HG03025 (cell line): ENCODE data around the gene CEP170B.
"Not testable (repeated sequence)": the region's sequence is repeated elsewhere in the genome, so short reads cannot be mapped to it uniquely, and the experiment has no call there.

ENCODE experiments used
- ATAC-seq: cut with Tn5 transposase; IDR thresholded peaks from one replicate; pipeline ENCODE4 v1.9.1; 2021; ENCODE audit warnings: mild to moderate bottlenecking, moderate library complexity; ENCODE audit not compliant: unreplicated experiment, low FRiP score

The CEP170B gene

DNA sequence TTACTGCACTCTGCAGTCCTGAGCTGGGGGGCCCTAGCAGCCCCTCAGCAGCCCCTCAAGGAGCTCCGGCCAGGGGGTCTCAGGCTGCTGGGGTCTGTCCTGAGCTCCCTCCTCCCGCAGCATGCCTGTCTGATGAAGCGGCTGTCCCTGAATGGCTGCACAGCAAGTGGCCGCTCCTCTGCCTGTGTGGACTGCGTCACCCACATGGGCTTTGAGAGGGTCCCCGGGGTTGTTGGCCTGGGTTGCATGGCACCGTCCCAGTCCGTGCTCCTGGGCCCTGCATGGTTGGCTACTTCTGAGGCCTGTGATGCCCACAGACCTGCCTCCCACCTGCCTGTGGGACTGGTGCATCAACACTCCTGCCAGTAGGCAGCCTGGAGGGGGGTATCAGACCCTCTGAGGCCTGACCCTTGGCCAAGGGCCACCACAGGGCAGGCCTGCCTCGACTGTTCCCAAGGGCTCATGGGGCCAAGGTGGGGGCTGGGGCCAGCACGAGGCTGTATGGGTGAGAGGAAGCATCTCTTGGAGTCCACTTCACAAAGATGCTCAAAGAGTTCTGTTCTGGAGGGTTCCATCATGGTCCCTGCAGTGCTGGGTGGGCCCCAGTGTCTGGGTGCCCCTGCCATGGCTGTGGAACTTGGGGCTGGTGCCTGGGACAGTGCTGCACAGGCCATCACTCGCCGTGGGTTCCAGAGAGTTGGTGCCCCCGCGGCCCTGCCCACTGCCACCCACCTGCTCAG, 12.2 kb downstream of the CEP170B start:
- no peak for ATAC-seq

DNA sequence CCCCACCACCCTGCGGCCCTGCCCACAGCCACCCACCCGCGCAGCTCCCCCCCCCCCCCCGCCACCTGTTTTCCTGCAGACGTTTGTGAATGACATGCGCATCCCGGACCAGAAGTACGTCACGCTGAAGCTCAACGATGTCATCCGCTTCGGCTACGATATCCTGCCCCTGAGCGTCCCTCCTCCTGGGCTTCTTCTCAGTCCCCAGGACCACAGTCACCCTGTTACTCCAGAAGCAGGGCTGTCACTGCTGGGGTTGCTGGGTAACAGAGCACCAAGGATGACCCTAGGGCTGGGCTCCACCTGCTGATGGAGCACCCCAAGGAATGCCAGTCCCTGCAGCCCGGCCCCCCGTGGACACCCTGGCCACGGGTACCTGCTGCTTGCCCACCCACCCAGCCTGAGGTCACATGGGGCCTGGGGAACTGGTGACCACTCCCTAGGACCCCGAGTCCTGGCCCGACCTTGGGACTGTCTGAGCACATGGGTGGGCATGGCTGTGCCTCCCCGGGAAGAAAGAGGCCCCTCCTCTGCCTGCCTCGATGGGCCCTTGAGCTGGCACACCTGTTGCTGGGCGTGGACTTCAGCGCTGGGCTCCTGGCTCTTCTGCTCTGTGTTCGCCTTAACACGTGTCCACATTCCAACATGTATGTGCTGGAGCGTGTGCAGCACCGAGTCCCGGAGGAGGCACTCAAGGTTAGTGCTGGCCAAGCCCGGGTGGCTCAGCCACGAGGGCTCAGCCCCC, 12.9 kb downstream of the CEP170B start:
- no peak for ATAC-seq

DNA sequence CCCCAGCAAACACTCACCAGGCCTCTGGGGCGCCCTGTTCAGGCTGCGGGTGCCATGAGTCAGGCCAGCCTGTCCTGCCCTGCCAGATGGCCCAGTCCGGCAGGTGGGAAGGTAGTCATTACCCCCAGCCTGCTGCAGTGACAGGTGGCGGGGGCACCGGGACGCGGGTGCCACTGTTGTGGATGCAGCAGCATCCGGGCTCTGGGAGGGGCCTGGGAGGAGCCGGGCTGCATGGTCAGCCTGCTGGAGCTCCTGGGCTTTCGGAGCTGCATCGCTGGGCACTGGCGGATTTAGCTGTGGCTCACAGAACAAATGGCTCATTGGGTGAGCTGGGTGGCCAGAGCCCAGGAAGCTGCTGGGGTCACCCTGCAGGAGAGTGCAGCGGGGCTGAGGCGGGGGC, 13.5 kb downstream of the CEP170B start:
- no peak for ATAC-seq

DNA sequence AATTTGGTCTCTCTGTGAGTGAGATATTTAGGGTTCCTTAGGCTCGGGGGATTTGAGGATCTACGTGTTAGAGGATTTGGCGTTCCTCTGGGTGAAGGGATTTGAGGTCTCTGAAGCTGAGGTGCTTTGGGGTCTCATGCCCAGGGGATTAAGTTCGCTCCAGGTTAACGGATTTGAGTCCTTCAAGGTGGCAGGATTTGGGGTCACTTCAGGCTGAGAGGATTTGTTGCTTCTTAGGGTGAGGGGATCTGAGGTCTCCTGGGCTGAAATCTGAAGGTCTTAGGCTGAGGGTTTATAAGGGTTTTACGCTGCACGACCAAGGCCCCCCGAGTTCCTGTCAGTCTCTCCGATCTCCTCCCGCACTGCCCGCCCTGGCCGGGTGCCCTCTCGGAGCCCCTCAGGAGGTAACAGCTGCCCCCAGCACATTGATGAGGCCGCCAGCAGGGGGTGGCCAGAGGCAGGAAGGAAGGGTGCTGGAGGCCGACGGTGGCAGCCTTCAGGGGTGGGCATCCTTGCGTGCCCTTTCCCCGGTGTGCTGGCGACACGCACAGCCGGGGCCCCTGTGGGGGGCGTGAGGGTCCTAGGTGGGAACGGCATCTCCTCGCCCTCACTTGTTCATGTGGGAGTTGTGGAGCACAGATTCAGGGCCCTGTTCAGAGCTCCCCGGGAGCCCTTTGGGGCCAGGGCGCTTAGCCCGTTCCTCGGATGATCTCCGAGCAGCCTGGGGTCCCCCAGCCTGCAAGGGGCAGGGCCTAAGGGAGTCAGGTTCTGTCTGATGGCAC, 14.3 kb downstream of the CEP170B start:
- ATAC-seq, result no peak

DNA sequence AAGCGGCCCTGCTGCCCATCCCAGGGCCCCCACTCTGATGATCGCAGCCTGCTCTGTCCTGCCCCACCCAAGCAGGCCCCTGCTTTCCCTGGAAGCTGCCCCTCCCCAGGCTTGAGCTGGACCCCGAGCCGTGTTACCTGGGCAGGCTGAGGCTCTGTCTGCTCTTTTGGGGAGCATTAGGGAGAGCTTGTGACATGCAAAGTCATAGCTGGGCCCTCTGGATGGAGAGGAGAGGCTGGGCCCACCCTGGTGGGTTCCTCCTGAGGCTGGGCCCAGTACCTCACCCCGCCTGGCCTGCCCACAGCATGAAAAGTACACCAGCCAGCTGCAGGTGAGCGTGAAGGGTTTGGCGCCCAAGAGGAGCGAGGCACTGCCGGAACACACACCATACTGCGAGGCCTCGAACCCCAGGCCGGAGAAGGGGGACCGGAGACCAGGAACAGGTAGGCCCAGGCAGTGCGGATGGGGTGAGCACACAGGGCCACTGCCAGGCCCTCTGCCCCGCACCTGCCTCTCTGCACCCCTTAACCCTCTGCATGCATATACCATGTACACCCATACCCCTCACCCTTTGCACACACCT, 15.0 kb downstream of the CEP170B start:
- ATAC-seq, result no peak

DNA sequence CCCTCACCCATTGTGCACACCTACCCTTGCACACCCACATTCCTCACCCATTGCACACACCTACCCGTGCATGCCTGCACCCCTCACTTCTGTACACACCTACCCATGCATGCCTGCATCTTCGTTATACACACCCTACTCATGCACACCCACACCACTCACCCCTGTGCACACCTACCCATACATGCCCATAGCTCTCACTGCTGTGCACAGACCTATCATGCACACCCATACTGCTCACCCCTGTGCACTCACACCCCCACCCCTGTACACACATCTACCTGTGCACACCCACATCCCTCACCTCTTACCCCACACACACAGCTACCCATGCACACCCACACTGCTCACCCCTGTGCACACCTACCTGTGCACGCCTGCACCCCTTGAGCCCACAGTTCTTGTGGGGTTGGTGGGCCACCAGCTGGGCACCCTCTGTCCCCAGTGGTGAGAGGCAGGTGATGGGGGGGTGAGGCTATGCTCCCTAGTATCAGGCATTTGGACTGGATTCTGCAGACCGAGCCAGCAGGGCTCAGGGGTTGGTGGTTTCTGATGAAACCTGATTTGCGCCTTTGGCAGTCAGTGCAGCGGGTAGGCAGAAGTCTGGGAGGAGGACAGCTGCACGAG, 15.6 kb downstream of the CEP170B start:
- no peak for ATAC-seq

DNA sequence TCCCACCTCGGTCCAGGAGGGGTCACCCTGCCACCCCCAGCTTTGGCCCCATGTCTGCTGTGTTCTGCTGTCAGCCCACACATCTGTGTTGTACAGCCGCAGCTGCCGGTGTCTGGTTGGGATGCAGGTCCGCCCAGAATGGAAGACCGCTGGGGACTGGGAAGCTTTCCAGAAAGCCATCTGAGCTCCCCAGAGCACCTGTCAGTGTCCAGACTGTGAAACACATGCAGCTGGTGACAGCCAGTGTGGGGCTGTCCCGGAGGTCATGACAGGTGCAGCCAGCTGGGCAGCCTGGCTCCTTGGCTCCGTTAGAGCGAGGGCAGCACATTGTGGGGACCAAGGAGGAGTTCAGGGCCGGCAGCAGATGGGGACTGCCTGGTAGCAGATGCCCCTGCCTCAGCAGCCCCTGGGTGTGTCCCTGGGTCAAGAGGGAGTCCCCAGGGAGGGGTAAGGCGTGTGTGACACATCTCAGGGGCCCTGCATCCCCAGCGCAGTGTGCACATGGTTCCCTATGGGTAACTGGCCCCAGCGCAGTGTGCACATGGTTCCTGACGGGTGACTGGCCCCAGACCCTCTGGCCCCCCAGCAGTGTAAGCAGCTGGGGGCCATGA, 16.4 kb downstream of the CEP170B start:
- ATAC-seq, result no peak

DNA sequence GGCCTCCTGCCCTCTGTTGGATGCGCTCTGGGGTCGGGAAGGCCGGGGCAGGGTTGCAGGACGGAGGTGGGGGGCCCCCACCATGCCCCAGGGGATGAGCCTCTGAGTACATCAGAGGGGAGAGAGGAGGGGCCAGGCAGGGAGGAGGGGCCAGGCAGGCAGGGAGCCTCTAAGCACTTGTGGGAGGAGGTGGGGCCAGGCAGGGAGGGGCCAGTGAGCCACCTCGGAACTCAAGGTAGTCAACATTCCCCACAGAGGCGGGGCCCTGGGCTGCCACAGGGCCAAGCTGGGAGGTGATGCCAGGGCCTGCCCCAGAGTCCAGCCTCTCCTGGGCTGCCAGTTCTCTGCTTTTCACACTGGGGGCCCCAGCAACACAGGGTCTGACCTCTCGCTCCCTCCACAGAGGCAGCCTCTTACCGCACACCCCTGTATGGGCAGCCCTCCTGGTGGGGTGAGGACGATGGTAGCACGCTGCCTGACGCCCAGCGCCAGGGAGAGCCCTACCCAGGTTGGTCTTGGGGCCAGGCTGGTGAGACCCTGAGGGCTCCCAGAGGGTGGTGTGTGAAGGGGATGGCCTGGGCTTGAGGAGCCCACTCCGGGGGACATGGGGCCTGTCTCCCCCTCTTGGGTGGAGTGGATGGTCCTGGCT, 17.4 kb downstream of the CEP170B start:
- no peak for ATAC-seq

DNA sequence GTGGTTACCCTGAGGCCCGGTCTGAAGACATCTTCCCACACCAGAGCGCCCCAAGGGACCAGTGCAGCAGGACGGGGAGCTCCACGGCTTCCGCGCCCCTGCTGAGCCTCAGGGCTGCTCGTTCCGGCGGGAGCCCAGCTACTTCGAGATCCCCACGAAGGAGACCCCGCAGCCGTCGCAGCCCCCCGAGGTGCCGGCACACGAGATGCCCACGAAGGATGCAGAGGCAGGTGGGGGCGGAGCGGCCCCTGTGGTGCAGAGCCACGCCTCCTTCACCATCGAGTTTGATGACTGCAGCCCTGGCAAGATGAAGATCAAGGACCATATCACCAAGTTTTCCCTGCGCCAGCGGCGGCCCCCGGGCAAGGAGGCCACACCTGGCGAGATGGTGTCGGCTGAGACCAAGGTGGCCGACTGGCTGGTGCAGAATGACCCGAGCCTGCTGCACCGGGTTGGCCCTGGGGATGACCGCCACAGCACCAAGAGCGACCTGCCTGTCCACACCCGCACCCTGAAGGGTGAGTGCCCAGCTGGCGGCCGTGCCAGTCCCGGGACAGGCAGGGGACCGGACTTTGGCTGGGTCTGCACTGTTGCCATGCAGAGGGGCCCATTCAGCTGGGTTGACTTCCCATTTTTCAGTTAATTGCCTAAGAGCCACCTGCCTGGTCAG, 18.1 kb downstream of the CEP170B start:
- ATAC-seq, result no peak

DNA sequence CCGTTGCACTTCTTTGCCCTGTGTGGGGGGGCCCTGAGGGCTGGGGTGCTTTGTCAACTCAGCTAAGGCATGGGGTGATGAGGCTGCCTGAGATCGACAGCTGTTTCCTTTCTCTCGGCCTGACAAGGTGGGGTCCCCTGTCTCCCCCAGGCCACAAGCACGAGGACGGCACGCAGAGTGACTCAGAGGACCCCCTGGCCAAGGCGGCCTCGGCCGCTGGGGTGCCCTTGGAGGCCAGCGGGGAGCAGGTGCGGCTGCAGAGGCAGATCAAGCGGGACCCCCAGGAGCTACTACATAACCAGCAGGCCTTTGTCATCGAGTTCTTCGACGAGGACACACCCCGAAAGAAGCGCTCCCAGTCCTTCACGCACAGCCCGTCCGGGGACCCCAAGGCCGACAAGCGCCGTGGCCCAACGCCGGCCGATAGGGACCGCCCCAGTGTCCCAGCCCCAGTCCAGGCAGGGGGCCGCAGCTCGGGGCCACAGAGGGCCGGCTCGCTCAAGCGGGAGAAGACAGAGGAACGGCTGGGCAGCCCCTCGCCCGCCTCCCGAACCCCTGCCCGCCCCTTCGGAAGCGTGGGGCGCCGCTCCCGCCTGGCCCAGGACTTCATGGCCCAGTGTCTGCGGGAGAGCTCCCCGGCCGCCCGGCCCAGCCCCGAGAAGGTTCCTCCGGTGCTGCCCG, 18.8 kb downstream of the CEP170B start:
- no peak for ATAC-seq

DNA sequence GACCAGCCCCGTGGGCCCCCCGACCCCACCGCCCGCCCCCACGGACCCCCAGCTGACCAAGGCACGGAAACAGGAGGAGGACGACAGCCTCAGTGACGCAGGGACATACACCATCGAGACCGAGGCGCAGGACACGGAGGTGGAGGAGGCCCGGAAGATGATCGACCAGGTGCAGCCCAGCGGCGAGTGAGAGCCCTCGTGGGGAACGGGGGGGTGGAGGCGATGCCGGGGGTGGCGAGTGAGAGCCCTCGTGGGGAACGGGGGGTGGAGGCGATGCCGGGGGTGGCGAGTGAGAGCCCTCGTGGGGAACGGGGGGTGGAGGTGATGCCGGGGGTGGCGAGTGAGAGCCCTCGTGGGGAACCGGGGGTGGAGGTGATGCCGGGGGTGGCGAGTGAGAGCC, 19.3 kb downstream of the CEP170B start:
- not testable (repeated sequence) for ATAC-seq

DNA sequence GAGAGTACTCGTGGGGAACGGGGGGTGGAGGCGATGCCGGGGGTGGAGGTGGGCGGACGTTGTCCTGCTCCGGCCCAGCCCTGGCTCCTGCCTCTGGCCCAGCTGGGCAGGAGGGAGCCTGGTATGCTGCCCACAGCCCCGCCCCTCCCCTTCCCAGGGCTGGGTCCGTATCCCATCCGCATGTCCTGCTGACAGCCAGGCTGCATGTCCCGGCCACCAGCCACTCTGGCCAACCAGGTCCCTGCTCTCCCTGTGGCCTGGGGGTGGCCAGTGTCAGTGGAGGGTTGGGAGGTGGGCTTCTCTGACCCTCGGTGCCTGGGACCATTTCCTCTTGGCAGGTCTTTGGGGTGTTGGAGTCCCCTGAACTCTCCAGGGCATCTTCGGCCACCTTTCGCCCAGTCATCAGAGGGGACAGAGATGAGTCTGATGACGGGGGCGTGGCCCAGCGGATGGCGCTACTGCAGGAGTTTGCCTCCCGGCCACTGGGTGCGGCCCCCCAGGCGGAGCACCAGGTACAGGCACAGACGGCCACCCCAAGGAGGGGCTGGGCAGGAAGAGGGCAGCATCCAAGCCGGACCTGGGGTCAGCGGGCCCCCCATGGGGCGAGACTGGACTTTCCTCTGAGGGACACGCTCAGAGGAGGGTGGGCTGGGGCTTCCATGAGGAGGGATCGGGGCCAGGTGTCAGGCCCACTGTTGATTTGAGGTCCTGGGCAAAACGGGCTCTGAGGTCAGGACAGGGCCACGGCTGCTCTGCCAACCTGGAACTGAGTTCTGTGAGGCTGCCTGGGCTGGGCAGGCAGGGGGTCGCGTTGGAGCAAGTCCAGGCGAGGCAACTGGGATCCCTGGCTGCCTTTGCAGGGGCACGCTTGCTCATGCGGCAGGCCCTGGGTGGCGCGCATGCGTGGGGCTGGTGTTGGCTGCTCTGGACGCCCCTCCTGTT, 20.2 kb downstream of the CEP170B start:
- ATAC-seq, result no peak

DNA sequence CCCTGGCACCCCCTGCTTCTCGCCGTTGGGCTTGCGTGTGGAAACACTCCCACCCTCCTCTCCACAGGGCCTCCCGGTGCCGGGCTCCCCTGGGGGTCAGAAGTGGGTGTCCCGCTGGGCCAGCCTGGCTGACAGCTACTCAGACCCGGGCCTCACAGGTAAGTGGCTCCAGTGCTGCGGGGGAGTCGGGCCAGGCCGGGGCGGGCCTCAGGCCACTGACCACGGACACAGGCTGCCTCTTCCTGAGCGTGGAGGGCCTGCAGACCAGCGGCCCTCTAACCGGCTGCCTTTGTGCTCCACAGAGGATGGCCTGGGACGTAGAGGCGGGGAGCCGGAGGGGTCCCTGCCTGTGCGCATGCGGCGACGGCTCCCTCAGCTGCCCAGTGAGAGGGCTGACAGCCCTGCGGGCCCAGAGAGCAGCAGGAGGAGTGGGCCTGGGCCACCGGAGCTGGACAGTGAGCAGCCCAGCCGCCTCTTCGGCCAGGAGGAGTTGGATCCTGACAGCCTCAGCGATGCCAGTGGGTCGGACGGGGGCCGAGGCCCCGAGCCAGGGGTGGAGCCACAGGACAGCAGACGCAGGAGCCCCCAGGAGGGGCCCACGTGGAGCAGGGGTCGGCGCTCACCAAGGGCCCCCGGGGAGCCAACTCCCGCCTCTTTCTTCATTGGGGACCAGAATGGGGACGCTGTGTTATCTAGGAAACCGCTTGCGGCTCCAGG, 21.1 kb downstream of the CEP170B start:
- ATAC-seq, result no peak

DNA sequence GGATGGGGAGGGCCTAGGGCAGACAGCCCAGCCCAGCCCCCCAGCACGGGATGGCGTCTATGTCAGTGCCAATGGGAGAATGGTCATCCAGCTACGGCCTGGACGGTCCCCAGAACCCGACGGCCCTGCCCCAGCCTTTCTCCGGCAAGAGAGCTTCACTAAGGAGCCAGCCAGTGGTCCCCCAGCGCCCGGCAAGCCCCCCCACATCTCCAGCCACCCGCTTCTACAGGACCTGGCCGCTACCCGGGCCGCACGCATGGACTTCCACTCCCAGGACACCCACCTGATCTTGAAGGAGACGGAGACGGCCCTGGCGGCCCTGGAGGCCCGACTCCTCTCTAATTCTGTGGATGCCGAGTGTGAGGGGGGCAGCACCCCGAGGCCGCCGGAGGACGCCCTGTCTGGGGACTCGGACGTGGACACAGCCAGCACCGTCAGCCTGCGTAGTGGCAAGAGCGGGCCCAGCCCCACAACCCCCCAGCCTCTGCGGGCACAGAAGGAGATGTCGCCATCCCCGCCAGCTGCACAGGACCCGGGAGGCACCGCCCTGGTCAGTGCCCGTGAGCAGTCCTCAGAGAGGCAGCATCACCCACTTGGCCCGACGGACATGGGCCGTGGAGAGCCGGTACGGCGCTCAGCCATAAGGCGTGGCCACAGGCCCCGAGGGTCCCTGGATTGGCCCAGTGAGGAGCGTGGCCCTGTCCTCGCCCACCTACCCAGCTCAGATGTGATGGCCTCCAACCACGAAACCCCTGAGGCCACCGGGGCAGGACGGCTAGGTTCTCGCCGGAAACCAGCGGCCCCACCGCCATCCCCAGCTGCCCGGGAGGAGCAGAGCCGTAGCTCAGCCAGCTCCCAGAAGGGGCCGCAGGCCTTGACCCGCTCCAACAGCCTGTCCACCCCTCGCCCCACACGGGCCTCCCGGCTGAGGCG, 21.9 kb downstream of the CEP170B start:
- no peak for ATAC-seq

DNA sequence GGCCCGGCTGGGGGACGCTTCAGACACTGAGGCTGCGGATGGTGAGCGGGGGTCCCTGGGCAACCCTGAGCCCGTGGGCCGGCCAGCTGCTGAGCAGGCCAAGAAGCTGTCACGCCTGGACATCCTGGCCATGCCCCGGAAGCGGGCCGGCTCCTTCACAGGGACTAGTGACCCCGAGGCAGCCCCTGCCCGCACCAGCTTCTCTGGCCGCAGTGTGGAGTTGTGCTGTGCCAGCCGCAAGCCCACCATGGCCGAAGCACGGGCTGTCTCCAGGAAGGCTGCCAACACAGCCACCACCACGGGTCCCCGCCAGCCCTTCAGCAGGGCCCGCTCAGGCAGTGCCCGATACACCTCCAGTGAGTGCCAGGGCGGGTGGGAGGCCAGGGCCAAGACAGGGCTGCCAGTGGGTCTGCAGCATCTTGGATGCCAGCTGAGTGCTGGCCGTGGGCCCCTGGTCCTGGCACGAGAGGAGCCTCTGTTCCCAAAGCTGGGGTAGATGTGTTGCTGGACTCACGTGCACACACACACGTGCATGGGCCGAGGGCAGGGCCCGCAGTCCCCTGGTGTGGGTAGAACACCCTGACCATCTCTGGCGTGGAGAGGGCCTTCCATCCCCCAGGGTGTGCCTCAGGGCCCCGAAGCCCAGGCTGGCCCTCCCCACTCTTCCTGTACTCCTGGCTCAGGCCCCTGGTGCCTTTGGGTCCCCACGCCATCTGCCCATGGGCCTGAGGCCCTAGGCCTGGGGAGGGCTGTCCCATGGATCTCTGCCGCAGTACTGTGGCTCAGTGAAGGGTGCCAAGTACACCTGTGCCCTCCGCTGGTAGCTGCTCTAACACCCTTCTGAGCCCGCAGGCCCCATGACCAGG, 22.8 kb downstream of the CEP170B start:
- no peak for ATAC-seq
